ENCODE results near the gene LIME1. TPM values are rescaled to one million over a fixed set of nuclear protein-coding genes. Genes with fewer than 3 reads are reported as not detected.

The LIME1 gene
- total and polyA plus RNA-seq, 9 of the 15 experiments (the other 6 are each of a cell fraction or from before 2014, with no cell fraction given): 0.11 to 17.1 (median 2.8) TPM; not detected in 2

DNA sequence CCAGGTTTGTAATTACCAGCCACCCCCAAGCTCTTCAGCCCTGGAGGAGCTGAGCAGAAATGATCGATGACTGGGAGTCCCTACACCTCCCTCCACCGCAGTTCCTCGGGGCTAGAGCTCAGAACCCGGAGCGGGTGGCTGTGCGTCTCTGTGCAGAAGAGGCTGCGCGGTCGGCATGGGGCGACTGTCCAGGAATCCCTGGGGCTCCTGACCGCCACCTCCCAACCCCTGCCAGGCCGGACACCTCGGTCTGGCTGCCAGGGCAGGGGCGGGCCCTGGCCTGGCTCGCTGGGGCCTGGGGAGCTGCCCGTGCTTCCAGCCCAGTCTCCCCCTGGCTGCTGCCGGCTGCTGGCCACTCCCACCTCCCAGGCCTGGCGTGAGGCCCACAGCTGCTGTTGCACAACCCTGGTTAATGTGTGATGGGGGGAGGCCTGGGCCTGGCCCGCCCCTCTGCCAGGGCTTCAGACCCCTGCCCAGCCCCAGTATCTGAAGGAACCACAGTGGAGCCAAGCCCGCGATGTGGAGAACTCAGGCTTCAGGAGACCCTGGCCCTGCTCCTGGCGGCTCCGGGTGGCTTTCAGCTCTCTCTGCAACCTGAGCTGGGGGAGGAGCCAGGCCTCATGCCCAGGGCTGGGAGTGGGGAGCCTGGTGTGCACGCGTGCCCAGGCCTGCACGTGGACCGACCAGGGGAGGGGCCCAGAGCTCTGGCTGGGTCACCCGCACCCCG, 4.3 kb downstream of the LIME1 start (continued):
- 0 out of 2 replicates have a peak, but pooled peaks have one; percentile 62 for TF ChIP-seq AFF4 (CRISPR knock-in tag; IDR thresholded peaks at IDR 0.05)
- TF ChIP-seq HNRNPK (IDR thresholded peaks at IDR 0.05; ENCODE audit: low read depth, low read length, poor library complexity, severe bottlenecking): no peak
- TF ChIP-seq ZNF146 (CRISPR knock-in tag; IDR thresholded peaks at IDR 0.05; ENCODE audit: unreplicated experiment): no peak
- TF ChIP-seq KAT8 (IDR thresholded peaks at IDR 0.05; ENCODE audit: low read depth): no peak
- no peak for TF ChIP-seq ZNF197 (CRISPR knock-in tag; IDR thresholded peaks at IDR 0.05; ENCODE audit: low read depth)
- TF ChIP-seq NR1H2 (CRISPR knock-in tag; IDR thresholded peaks at IDR 0.05): no peak
- 0 out of 2 replicates have a peak, but pooled peaks have one; percentile 16 for TF ChIP-seq SREBF1 (IDR thresholded peaks at IDR 0.05; ENCODE audit: borderline replicate concordance, low read depth, low read length)
- TF ChIP-seq UBTF (IDR thresholded peaks at IDR 0.05; ENCODE audit: borderline replicate concordance in 1 of 2, low read depth in 2 of 2, low read length in 2 of 2): peak; percentile 50 to 68; a peak in 2 of 4 replicates
- no peak for TF ChIP-seq ZNF121 (CRISPR knock-in tag; conservative IDR thresholded peaks at IDR 0.05)
- TF ChIP-seq, protein P1, sequence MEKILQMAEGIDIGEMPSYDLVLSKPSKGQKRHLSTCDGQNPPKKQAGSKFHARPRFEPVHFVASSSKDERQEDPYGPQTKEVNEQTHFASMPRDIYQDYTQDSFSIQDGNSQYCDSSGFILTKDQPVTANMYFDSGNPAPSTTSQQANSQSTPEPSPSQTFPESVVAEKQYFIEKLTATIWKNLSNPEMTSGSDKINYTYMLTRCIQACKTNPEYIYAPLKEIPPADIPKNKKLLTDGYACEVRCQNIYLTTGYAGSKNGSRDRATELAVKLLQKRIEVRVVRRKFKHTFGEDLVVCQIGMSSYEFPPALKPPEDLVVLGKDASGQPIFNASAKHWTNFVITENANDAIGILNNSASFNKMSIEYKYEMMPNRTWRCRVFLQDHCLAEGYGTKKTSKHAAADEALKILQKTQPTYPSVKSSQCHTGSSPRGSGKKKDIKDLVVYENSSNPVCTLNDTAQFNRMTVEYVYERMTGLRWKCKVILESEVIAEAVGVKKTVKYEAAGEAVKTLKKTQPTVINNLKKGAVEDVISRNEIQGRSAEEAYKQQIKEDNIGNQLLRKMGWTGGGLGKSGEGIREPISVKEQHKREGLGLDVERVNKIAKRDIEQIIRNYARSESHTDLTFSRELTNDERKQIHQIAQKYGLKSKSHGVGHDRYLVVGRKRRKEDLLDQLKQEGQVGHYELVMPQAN (IDR thresholded peaks at IDR 0.05; ENCODE audit: borderline replicate concordance): peak; percentile 59
- no peak for TF ChIP-seq NR2F6 (CRISPR knock-in tag; IDR thresholded peaks at IDR 0.05)
- TF ChIP-seq ZNF668 (CRISPR knock-in tag; IDR thresholded peaks at IDR 0.05): no peak
- peak; percentile 89 for TF ChIP-seq VEZF1 (CRISPR knock-in tag; IDR thresholded peaks at IDR 0.05)
- TF ChIP-seq POLR2AphosphoS5 (IDR thresholded peaks at IDR 0.05; ENCODE audit: control insufficient read depth, insufficient read depth, low read depth, low read length): peak; percentile 23; the same call in 1 of the 2 replicates
- peak; percentile 81; the same call in 1 of the 2 replicates for TF ChIP-seq FOXP1 (CRISPR knock-in tag; IDR thresholded peaks at IDR 0.05)
- TF ChIP-seq TSC22D4 (tag; IDR thresholded peaks at IDR 0.05): no peak
- no peak for TF ChIP-seq ZNF586 (CRISPR knock-in tag; conservative IDR thresholded peaks at IDR 0.05)
